IPS-18c (cell line): ENCODE measurements around the gene MAGI2.

Experiments used
- H3K4me3 ChIP-seq: 2 replicates; pipeline ENCODE4 v1.7.0; 2013; ENCODE audit warnings: low read depth, mild to moderate bottlenecking, low read length, moderate library complexity; ENCODE audit not compliant: insufficient read depth
- H3K9me3 ChIP-seq: one replicate; pipeline ENCODE4 v1.6.1; 2013; ENCODE audit warnings: mild to moderate bottlenecking, low read length, moderate library complexity; ENCODE audit not compliant: control insufficient read depth, insufficient read depth

The MAGI2 gene

DNA sequence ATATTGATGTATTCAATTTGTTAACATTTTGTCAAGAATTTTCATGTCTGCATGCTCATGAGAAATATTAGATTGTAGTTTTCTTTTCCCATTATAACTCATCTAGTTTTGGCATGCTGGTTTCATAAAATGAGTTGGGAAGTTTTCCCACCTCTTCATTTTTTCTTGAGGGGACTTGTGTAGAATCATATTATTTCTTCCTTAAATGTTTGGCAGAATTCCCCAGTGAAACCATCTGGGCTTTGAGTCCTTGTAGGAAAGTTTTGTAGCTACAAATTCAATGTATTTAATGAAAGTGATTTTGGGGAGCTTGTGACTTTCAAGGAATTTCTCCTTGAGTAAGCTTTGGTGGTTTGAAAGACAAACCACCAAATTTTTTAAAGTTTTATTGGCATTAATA lies 1481.7 kb downstream of the MAGI2 start:
- H3K9me3 ChIP-seq, result no peaks in the 10 kb centered on the region
- no peak overlapping the region for H3K4me3 ChIP-seq

DNA sequence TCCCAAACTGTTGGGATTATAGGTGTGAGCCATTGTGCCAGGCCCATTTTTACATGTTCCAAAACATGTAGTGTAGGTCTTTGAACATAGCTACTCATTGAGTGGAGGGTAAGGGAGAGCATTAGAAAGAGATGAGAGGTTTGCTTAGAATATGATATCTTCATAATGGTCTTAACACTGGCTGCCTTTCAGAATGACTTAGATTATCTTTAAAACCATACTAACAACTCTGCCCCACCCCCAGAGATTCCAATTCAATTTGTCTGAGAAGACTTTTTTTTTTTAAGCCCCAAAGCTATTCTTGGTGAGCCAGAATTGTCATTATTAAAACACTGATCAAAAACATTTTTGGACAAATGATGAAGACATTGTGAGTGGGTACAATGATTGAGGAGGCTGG lies 1486.0 kb downstream of the MAGI2 start:
- Histone ChIP-seq H3K9me3 (peaks cover 2% of the 10 kb centered on the region), H3K4me3 (no peak overlapping the region)
